ENCODE results near the gene LYPD1. TPM values are rescaled to one million over a fixed set of nuclear protein-coding genes. Genes with fewer than 3 reads are reported as not detected.

Gene LYPD1
- total RNA-seq, 1 donor from 2014 or later: 61.6 TPM

- H3K36me3 Mint-ChIP-seq (ENCODE audit: low read depth, unreplicated experiment): peaks cover 3% of the 10 kb centered on the region
- Histone ChIP-seq H3K27ac (ENCODE audit: low read depth, low read length) (no peak overlapping the region), H3K79me2 (ENCODE audit: insufficient read depth, low read length) (no peaks in the 10 kb centered on the region), H3K36me3 (ENCODE audit: insufficient read depth, low read length) (no peaks in the 10 kb centered on the region), H3K4me3 (ENCODE audit: insufficient read depth, low read depth, low read length) (no peak overlapping the region), H3K4me2 (ENCODE audit: low read length) (no peak overlapping the region), H3K9ac (ENCODE audit: low read length) (no peak overlapping the region), H2AFZ (ENCODE audit: low read depth, low read length) (no peak overlapping the region), H3K27me3 (ENCODE audit: insufficient read depth, low read length) (no peaks in the 10 kb centered on the region), H3K9me3 (ENCODE audit: insufficient read depth, low read depth, low read length) (no peaks in the 10 kb centered on the region), H3K4me1 (ENCODE audit: insufficient read depth, low read length) (peaks cover 3% of the 10 kb centered on the region), H4K20me1 (ENCODE audit: insufficient read depth, low read length) (peaks cover 6% of the 10 kb centered on the region)
- FAIRE-seq (no peak), DNase-seq (ENCODE audit: low read depth) (no peak)
- peaks cover 2% of the 10 kb centered on the region for H3K9me3 Mint-ChIP-seq (ENCODE audit: unreplicated experiment)
- no peak overlapping the region for H3K4me3 Mint-ChIP-seq (ENCODE audit: unreplicated experiment)
- H3K4me1 Mint-ChIP-seq (ENCODE audit: low read depth, unreplicated experiment): peaks cover 11% of the 10 kb centered on the region
- no peak for TF ChIP-seq EZH2 (IDR thresholded peaks at IDR 0.05; ENCODE audit: insufficient read depth, low read length)
- TF ChIP-seq CTCF (IDR thresholded peaks at IDR 0.05; ENCODE audit: insufficient read depth, low read depth, low read length): no peak
- H3K27me3 Mint-ChIP-seq (ENCODE audit: low read depth, unreplicated experiment): peaks cover 7% of the 10 kb centered on the region
- H3K27ac Mint-ChIP-seq (ENCODE audit: unreplicated experiment): no peak overlapping the region
Observed at GRCh38 chr2:132595693-132596092, 74.3 kb downstream of the LYPD1 start.

GRCh38 chr2:132595186-132595585 lies 74.8 kb downstream of the LYPD1 start:
- no peak for DNase-seq (ENCODE audit: low read depth)
- Histone ChIP-seq H3K4me3 (ENCODE audit: insufficient read depth, low read depth, low read length) (no peak overlapping the region), H3K4me1 (ENCODE audit: insufficient read depth, low read length) (peaks cover 3% of the 10 kb centered on the region), H3K9me3 (ENCODE audit: insufficient read depth, low read depth, low read length) (no peaks in the 10 kb centered on the region), H4K20me1 (ENCODE audit: insufficient read depth, low read length) (peaks cover 6% of the 10 kb centered on the region), H3K36me3 (ENCODE audit: insufficient read depth, low read length) (no peaks in the 10 kb centered on the region), H3K79me2 (ENCODE audit: insufficient read depth, low read length) (no peaks in the 10 kb centered on the region), H2AFZ (ENCODE audit: low read depth, low read length) (no peak overlapping the region), H3K27me3 (ENCODE audit: insufficient read depth, low read length) (no peaks in the 10 kb centered on the region), H3K27ac (ENCODE audit: low read depth, low read length) (no peak overlapping the region), H3K4me2 (ENCODE audit: low read length) (no peak overlapping the region), H3K9ac (ENCODE audit: low read length) (no peak overlapping the region)
- Mint-ChIP-seq H3K4me1 (ENCODE audit: low read depth, unreplicated experiment) (peaks cover 11% of the 10 kb centered on the region), H3K4me3 (ENCODE audit: unreplicated experiment) (no peak overlapping the region), H3K27ac (ENCODE audit: unreplicated experiment) (no peak overlapping the region), H3K27me3 (ENCODE audit: low read depth, unreplicated experiment) (peaks cover 7% of the 10 kb centered on the region), H3K9me3 (ENCODE audit: unreplicated experiment) (peaks cover 2% of the 10 kb centered on the region), H3K36me3 (ENCODE audit: low read depth, unreplicated experiment) (peaks cover 3% of the 10 kb centered on the region)
- TF ChIP-seq CTCF (IDR thresholded peaks at IDR 0.05; ENCODE audit: insufficient read depth, low read depth, low read length) (no peak), EZH2 (IDR thresholded peaks at IDR 0.05; ENCODE audit: insufficient read depth, low read length) (no peak)
- FAIRE-seq: no peak
